Transverse colon (tissue), 4 donors: Measurements from ENCODE around the gene VWA3B. TPM values are rescaled to one million over a fixed set of nuclear protein-coding genes. Genes with fewer than 3 reads are reported as not detected.
"Not testable (repeated sequence)": the region's sequence is repeated elsewhere in the genome, so short reads cannot be mapped to it uniquely, and the experiment has no call there.

Experiments used
- DNase-seq: peaks from one replicate; pipeline ENCODE4 v3.0.0-alpha.2; 2019
- H3K27ac ChIP-seq, 4 donors: fragments of 200-600 bp; sonication (generic); 2 replicates each; pipeline ENCODE4 v1.5.1; 2016 to 2018; ENCODE audit warnings: inconsistent platforms in 4 of 4
- H3K27me3 ChIP-seq: fragments of 200-600 bp; sonication (generic); 2 replicates; pipeline ENCODE4 v1.5.1; 2017; ENCODE audit warnings: inconsistent platforms
- H3K36me3 ChIP-seq, 4 donors: fragments of 200-600 bp; sonication (generic); 2 replicates each; pipeline ENCODE4 v1.5.1; 2017 to 2019; ENCODE audit warnings: inconsistent platforms in 4 of 4
- H3K4me1 ChIP-seq, 4 donors: fragments of 200-600 bp; sonication (generic); 2 replicates each; pipeline ENCODE4 v1.5.1; 2017 to 2020; ENCODE audit warnings: inconsistent platforms in 4 of 4
- H3K4me3 ChIP-seq, 4 donors: fragments of 200-600 bp; sonication (generic); 1 replicate in 1 of 4; 2 replicates in 3 of 4; pipeline versions ENCODE4 v1.5.1 to v1.6.1; 2017 to 2019; ENCODE audit warnings: inconsistent platforms in 4 of 4
- H3K9me3 ChIP-seq, 2 donors: fragments of 200-600 bp; sonication (generic); 2 replicates each; pipeline ENCODE4 v1.5.1; 2017 to 2019; ENCODE audit warnings: inconsistent platforms in 2 of 2
- CTCF ChIP-seq, 5 experiments: fragments of 200-600 bp in 3 of 5; fragments of 450-650 bp in 2 of 5; sonication (generic) in 3 of 5; IDR thresholded peaks; 1 replicate in 2 of 5; 2 replicates in 3 of 5; pipeline ENCODE4 v1.5.1; 2016 to 2017; ENCODE audit warnings: antibody characterized with exemption in 5 of 5, inconsistent platforms in 3 of 5, mild to moderate bottlenecking in 2 of 5, moderate library complexity in 1 of 5
- EP300 ChIP-seq: sonication (generic); formaldehyde crosslinking; IDR thresholded peaks from one replicate; pipeline ENCODE4 v1.6.1; 2017; ENCODE audit warnings: antibody characterized with exemption, low read depth
- POLR2A ChIP-seq: fragments of 450-650 bp; IDR thresholded peaks from one replicate; pipeline ENCODE4 v1.6.1; 2016; ENCODE audit warnings: antibody characterized with exemption, mild to moderate bottlenecking, moderate library complexity
- POLR2AphosphoS5 ChIP-seq, 3 donors: sonication (generic); formaldehyde crosslinking; IDR thresholded peaks; one replicate each; pipeline ENCODE4 v1.6.1; 2016; ENCODE audit warnings: antibody characterized with exemption in 3 of 3
- WGBS, 2 donors: methylation state at CpG; one replicate each; pipeline ENCODE4 v1.1.5; 2018; ENCODE audit warnings: low coverage in 1 of 2; 5-methylcytosine and 5-hydroxymethylcytosine counted together
- in situ Hi-C, 4 donors: fragments of 200-750 bp; cut with MboI; loops; one replicate each; pipeline versions ENCODE4 v1.15.0 to v1.15.1; 2017; ENCODE audit warnings: low sequenced_read_pairs in 3 of 4, low pct_ligation_motif_present in 1 of 4, low pct_unique_long_range_greater_than_20kb in 1 of 4
- intact Hi-C: fragments of 100-400 bp; cut with DNase I; formaldehyde crosslinking; loops from one replicate; pipeline ENCODE4 v1.15.1; 2023; ENCODE audit warnings: low total_unique reads
- total RNA-seq, 4 donors: library from RNA; depleted of rRNA; stranded (reverse); fragments of >200 nt; gene quantifications; one replicate each; pipeline ENCODE4 v1.1.0, GENCODE V29; 2016

The VWA3B gene
- total RNA-seq, 4 donors from 2014 or later, result 0.41 to 0.48 TPM; not detected in 2

GRCh38 chr2:98039085-98039756, 47.7 kb upstream of the VWA3B start:
- Histone ChIP-seq H3K36me3 (no peaks in the 10 kb centered on the region), H3K27ac (peak overlapping the region in 2 of 4 donors; percentile 22 to 42), H3K27me3 (no peaks in the 10 kb centered on the region), H3K4me1 (peaks cover 14 to 50% (median 37%) of the 10 kb centered on the region in 4 donors), H3K4me3 (no peak overlapping the region), H3K9me3 (peaks cover 0 to 7% of the 10 kb centered on the region in 2 donors)
- peak; percentile 75 for DNase-seq
- in situ Hi-C loops (no loop called here), intact Hi-C loops (no loop called here)
- TF ChIP-seq POLR2AphosphoS5 (IDR thresholded peaks at IDR 0.05) (peak in 2 of 3 donors; percentile 34 to 47), POLR2A (no peak)
- 61 to 76% methylated on average over 5 to 12 of the region's 12 CpGs for WGBS, 2 donors

DNA sequence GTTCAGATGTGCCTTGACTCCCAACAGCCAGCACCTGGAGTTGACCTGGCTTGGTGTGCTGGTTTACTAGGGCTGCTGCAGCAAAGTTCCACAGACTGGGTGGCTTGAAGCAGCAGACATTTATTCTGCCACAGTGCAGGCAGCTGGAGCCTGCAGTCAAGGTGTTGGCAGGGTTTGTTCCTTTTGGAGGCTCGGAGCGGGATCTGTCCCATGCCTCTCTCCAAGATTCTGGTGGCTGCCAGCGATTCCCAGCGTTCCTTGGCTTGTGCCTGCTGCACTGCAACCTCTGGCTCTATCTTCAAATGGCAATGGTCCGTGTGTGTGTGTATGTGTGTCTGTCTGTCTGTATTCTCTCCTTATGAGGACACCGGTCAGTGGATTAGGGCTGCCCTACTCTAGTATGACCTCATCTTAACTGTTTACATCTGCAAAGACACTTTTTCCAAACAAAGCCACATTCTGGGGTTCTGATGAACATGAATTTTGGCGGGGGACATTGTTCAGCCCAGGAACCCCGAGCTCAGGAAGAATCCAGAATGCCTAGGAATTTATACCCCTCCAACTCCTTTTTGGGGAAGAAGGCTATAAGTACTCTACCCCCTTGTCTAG, 46.5 kb upstream of the VWA3B start:
- WGBS, 2 donors, result 68 to 90% methylated on average over 3 to 7 of the region's 8 CpGs
- Histone ChIP-seq H3K4me1 (peaks cover 14 to 50% (median 37%) of the 10 kb centered on the region in 4 donors), H3K9me3 (peaks cover 7 to 9% of the 10 kb centered on the region in 2 donors), H3K36me3 (no peaks in the 10 kb centered on the region), H3K27ac (peak overlapping the region in 1 of 4 donors; percentile 42), H3K4me3 (no peak overlapping the region), H3K27me3 (no peaks in the 10 kb centered on the region)
- in situ Hi-C loops, result no loop called here
- intact Hi-C loops, result loop anchor here (5.0 kb wide), 1 partner anchor 108 kb away; no protein-coding TSS in a partner anchor
- DNase-seq, result no peak
- TF ChIP-seq CTCF (IDR thresholded peaks at IDR 0.05), result no peak
- TF ChIP-seq POLR2AphosphoS5 (IDR thresholded peaks at IDR 0.05), result no peak
- TF ChIP-seq EP300, result no peak
- TF ChIP-seq POLR2A, result no peak

DNA sequence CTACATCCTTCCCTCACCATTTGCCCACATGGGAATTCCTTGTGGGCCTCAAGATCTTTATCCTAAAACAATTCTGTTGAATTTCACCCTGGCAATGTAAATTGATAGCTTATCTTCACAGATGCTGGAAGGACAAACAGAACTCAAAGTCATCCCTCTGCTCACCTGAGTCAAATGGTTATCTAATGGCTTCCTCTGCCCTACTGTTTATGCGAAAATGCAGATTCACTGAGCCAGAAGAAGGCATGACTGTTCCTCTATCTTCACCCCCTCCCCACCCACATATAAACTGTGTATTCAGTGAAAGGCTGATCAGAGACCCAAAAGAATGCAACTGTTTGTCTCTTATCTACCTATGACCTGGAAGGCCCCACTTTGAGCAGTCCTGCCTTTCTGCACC, 43.9 kb upstream of the VWA3B start:
- H3K4me3 ChIP-seq, result no peak overlapping the region
- H3K36me3 ChIP-seq, result no peaks in the 10 kb centered on the region
- WGBS, 2 donors, result 90 to 100% methylated on average over 1 of the region's 1 CpG
- H3K9me3 ChIP-seq, result peaks cover 9 to 10% of the 10 kb centered on the region in 2 donors
- H3K4me1 ChIP-seq, result peaks cover 3 to 27% (median 22%) of the 10 kb centered on the region in 4 donors
- in situ Hi-C loops (no loop called here), intact Hi-C loops (loop anchor here (5.0 kb wide), 1 partner anchor 111 kb away; no protein-coding TSS in a partner anchor)
- no peak for DNase-seq
- no peak for TF ChIP-seq CTCF (IDR thresholded peaks at IDR 0.05)
- TF ChIP-seq POLR2AphosphoS5 (IDR thresholded peaks at IDR 0.05), result no peak
- TF ChIP-seq EP300, result no peak
- no peak for TF ChIP-seq POLR2A
- H3K27ac ChIP-seq, result no peak overlapping the region
- no peaks in the 10 kb centered on the region for H3K27me3 ChIP-seq

DNA sequence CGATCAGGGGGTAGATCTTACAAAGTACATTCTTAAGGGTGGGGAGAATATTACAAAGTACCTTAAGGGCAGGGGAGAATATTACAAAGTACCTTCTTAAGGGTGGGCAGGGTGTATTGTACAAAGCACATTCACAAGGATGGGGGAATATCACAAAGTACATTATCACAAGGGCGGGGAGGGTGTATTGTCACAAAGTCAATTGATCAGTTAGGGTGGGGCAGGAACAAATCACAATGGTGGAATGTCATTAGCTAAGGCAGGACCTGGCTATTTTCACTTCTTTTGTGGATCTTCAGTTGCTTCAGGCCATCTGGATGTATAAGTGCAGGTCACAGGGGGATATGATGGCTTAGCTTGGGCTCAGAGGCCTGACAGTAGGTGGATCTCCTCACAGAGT, 42.2 kb upstream of the VWA3B start:
- H3K4me3 ChIP-seq, H3K27ac ChIP-seq, in situ Hi-C loops, DNase-seq, H3K36me3 ChIP-seq, H3K27me3 ChIP-seq: not testable (repeated sequence)
- WGBS, 2 donors, result 83 to 96% methylated on average over 2 of the region's 2 CpGs
- peaks cover 3 to 20% (median 12%) of the 10 kb centered on the region in 4 donors for H3K4me1 ChIP-seq
- intact Hi-C loops, result loop anchor here (5.0 kb wide), 1 partner anchor 112 kb away; no protein-coding TSS in a partner anchor
- peaks cover 9 to 10% of the 10 kb centered on the region in 2 donors for H3K9me3 ChIP-seq

- in situ Hi-C loops, result no loop called here
- intact Hi-C loops, result no loop called here
- H3K4me3 ChIP-seq, result no peak overlapping the region
- peak; percentile 42 for DNase-seq
- peaks cover 0 to 7% of the 10 kb centered on the region in 2 donors for H3K9me3 ChIP-seq
- peaks cover 0 to 17% (median 7%) of the 10 kb centered on the region in 4 donors for H3K4me1 ChIP-seq
- TF ChIP-seq EP300, result no peak
- TF ChIP-seq POLR2A, result no peak
- peak in 1 of 3 donors; percentile 50 for TF ChIP-seq POLR2AphosphoS5 (IDR thresholded peaks at IDR 0.05)
- no peak for TF ChIP-seq CTCF (IDR thresholded peaks at IDR 0.05)
- no peaks in the 10 kb centered on the region for H3K27me3 ChIP-seq
- H3K36me3 ChIP-seq, result no peaks in the 10 kb centered on the region
- peak overlapping the region; percentile 53 to 68 (median 58) for H3K27ac ChIP-seq
- 49 to 65% methylated on average over 2 of the region's 2 CpGs for WGBS, 2 donors
Measured at GRCh38 chr2:98050070-98050469, 36.9 kb upstream of the VWA3B start.
